Lung (tissue), 12 donors: ENCODE data around the gene TMEM147. TPM values are rescaled to one million over a fixed set of nuclear protein-coding genes. Genes with fewer than 3 reads are reported as not detected.

Source experiments
- ATAC-seq: fragments of 200-7000 bp; cut with Tn5 transposase; one replicate; pipeline ENCODE4 v1.9.1; 2020; ENCODE audit warnings: moderate number of reproducible peaks; ENCODE audit not compliant: insufficient read depth, low FRiP score
- DNase-seq, 3 donors: peaks; one replicate each; pipeline ENCODE4 v3.0.0-alpha.2; 2013 to 2017
- H3K27ac ChIP-seq, 2 donors: one replicate each; pipeline ENCODE4 v1.5.1; 2013; ENCODE audit warnings: mild to moderate bottlenecking in 2 of 2, moderate library complexity in 2 of 2, control low read depth in 1 of 2, inconsistent platforms in 1 of 2, low read depth in 1 of 2, low read length in 1 of 2
- H3K27me3 ChIP-seq, 3 donors: one replicate each; pipeline ENCODE4 v1.5.1; 2013; ENCODE audit warnings: low read length in 2 of 3; ENCODE audit not compliant: control insufficient read depth in 3 of 3, insufficient read depth in 3 of 3
- H3K36me3 ChIP-seq, 4 donors: one replicate each; pipeline ENCODE4 v1.5.1; 2013; ENCODE audit warnings: low read length in 4 of 4, mild to moderate bottlenecking in 1 of 4, moderate library complexity in 1 of 4; ENCODE audit not compliant: control insufficient read depth in 4 of 4, insufficient read depth in 4 of 4
- H3K4me1 ChIP-seq, 5 donors: one replicate each; pipeline ENCODE4 v1.5.1; 2013; ENCODE audit warnings: low read length in 5 of 5, mild to moderate bottlenecking in 2 of 5, moderate library complexity in 1 of 5; ENCODE audit not compliant: control insufficient read depth in 5 of 5, insufficient read depth in 5 of 5
- H3K4me3 ChIP-seq: one replicate; pipeline ENCODE4 v1.5.1; 2013; ENCODE audit warnings: mild to moderate bottlenecking, control low read depth, moderate library complexity
- H3K9ac ChIP-seq, 2 donors: one replicate each; pipeline ENCODE4 v1.5.1; 2013; ENCODE audit warnings: low read length in 2 of 2, control low read depth in 1 of 2; ENCODE audit not compliant: insufficient read depth in 1 of 2
- H3K9me3 ChIP-seq, 4 donors: one replicate each; pipeline ENCODE4 v1.5.1; 2013; ENCODE audit warnings: low read length in 3 of 4, mild to moderate bottlenecking in 1 of 4, moderate library complexity in 1 of 4; ENCODE audit not compliant: control insufficient read depth in 4 of 4, insufficient read depth in 3 of 4
- WGBS, 2 donors: extraction: QIAGEN DNeasy Blood & Tissue Kit; methylation state at CpG; one replicate each; pipeline ENCODE4 v1.1.7; 2013; 5-methylcytosine and 5-hydroxymethylcytosine counted together
- polyA plus RNA-seq, 2 donors: library from polyadenylated mRNA; stranded (reverse); fragments of 200-250 nt; gene quantifications; one replicate each; pipeline ENCODE4 v1.2.1, GENCODE V29; 2013
- total RNA-seq, 2 donors: library from RNA; depleted of rRNA in 1 of 2; stranded (reverse); fragments of >200 nt in 1 of 2; gene quantifications; one replicate each; pipeline ENCODE4 v1.2.1, GENCODE V29; 2014 to 2021
- TF ChIP-seq, protein P1 (sequence below): IDR thresholded peaks from 2 replicates; pipeline ENCODE4 v1.5.1; 2012; ENCODE audit warnings: mild to moderate bottlenecking; ENCODE audit errors: control extremely low read depth, extremely low read depth
- donor health status: control.
- donor health status: control.
- donor health status: Bipolar disorder and iron deficiency.
- donor health status: healthy.
- donor health status: DM: yes; HTN: yes; CAD: no.

The TMEM147 gene
- total and polyA plus RNA-seq, 4 donors, result 39.0 to 167 (median 124) TPM

DNA sequence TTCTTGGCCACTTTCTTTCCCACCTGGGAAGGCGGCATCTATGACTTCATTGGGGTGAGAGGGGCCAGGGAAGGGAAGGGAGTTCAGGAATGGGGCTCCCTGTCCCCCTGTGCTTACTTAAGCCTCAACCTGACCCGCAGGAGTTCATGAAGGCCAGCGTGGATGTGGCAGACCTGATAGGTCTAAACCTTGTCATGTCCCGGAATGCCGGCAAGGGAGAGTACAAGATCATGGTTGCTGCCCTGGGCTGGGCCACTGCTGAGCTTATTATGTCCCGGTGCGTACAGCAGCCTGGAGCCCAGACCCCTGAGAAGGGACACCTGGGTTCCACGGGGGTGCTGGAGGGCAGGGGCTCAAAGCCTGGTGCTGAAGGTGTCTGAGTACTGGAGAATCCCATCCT is 1.1 kb downstream of the TMEM147 start:
- no peaks in the 10 kb centered on the region for H3K27me3 ChIP-seq
- H3K4me3 ChIP-seq, result no peak overlapping the region
- TF ChIP-seq, protein P1, sequence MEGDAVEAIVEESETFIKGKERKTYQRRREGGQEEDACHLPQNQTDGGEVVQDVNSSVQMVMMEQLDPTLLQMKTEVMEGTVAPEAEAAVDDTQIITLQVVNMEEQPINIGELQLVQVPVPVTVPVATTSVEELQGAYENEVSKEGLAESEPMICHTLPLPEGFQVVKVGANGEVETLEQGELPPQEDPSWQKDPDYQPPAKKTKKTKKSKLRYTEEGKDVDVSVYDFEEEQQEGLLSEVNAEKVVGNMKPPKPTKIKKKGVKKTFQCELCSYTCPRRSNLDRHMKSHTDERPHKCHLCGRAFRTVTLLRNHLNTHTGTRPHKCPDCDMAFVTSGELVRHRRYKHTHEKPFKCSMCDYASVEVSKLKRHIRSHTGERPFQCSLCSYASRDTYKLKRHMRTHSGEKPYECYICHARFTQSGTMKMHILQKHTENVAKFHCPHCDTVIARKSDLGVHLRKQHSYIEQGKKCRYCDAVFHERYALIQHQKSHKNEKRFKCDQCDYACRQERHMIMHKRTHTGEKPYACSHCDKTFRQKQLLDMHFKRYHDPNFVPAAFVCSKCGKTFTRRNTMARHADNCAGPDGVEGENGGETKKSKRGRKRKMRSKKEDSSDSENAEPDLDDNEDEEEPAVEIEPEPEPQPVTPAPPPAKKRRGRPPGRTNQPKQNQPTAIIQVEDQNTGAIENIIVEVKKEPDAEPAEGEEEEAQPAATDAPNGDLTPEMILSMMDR, result no peak
- H3K9me3 ChIP-seq, result no peaks in the 10 kb centered on the region
- peak overlapping the region in 1 of 2 donors; percentile 82 for H3K9ac ChIP-seq
- H3K36me3 ChIP-seq, result peaks cover 0 to 5% (median 2%) of the 10 kb centered on the region in 4 donors
- peaks cover 6 to 19% (median 13%) of the 10 kb centered on the region in 5 donors for H3K4me1 ChIP-seq
- no peak for DNase-seq
- H3K27ac ChIP-seq, result no peak overlapping the region
- no peak for ATAC-seq
- 86 to 95% methylated on average over 7 to 8 of the region's 8 CpGs for WGBS, 2 donors

DNA sequence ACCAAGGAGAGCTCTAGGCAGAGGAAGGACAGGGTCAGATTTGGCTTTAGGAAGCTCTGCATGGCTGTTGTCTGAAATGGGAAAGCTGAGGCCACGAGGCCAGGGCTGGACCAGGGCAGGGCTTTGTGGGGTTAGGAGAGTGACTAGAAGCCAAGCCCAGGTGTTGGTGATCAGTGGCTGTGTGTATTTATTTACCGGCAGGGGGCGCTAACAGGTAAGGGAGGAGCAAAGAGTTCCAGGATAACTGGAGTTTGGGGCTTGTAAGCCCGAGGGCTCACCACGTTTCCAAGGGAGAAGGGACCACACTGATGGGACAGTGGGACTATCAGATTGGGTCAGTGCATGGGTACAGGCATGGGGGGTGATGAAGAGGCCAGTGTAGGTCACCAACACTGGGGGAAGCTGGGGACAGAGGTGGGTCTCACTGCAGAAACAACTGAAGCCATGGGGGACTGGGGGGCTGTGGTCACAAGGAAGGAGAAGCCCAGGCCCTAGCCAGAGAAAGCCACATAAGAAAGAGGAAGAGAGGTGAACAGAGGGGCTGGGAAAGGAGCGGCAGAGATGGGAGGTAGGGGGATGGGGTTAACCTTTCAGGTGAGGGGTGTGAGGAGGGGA is 3.9 kb downstream of the TMEM147 start:
- peak; percentile 39 to 69 (median 65) for DNase-seq
- Histone ChIP-seq H3K9ac (no peak overlapping the region), H3K4me1 (peaks cover 6 to 16% (median 13%) of the 10 kb centered on the region in 5 donors), H3K27ac (no peak overlapping the region), H3K36me3 (peaks cover 0 to 5% (median 2%) of the 10 kb centered on the region in 4 donors), H3K27me3 (no peaks in the 10 kb centered on the region), H3K9me3 (no peaks in the 10 kb centered on the region), H3K4me3 (no peak overlapping the region)
- ATAC-seq, result no peak
- TF ChIP-seq, protein P1, result peak; percentile 58
- 21 to 22% methylated on average over 6 of the region's 6 CpGs for WGBS, 2 donors

DNA sequence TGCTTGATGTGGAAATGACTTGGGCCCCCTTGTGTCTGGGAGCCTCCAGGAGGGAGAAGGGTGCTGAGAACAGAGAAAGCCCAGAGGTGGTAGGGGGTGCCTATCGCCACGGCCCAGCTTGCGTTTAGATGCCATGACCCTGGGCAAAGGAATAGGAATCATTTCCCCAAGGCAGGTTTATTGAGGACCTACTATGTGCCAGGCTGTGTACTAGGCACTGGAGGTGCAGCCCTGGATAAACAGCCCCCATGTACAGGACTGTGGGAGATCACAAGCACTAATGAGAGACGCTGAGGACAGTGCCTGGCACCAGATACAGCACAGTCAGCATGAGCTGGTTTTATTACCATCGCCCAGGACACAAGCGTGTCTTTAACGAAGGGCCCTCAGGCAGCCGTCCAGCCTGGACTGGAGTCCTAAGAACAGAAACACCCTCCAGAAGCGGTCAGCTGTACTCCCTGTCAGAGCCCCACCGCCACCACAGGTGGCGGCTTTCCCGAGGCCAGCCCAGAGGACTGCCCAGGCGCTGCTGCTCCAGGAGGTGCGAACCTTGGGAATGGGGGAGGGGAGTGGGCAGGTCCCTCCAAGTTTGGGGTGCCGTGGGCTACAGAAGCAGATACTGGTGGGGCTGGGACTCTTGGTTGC is 4.6 kb downstream of the TMEM147 start:
- Histone ChIP-seq H3K27ac (no peak overlapping the region), H3K9ac (no peak overlapping the region), H3K9me3 (no peaks in the 10 kb centered on the region), H3K4me1 (peaks cover 0 to 10% (median 8%) of the 10 kb centered on the region in 5 donors), H3K36me3 (peaks cover 0 to 5% (median 2%) of the 10 kb centered on the region in 4 donors), H3K4me3 (no peak overlapping the region), H3K27me3 (no peaks in the 10 kb centered on the region)
- WGBS, 2 donors, result 90 to 97% methylated on average over 15 of the region's 15 CpGs
- TF ChIP-seq, protein P1, result no peak
- no peak for ATAC-seq
- DNase-seq, result no peak
